Left hindlimb (tissue), 1 donor: Measurements from ENCODE around the gene SORCS3.
A peak's percentile ranks its signal among the peaks of the same experiment; 100 is the strongest.

Source experiments
- DNase-seq: peaks from one replicate; pipeline ENCODE4 v3.0.0-alpha.2; 2018

The SORCS3 gene

GRCh38 chr10:105026566-105026965 is 385.5 kb downstream of the SORCS3 start:
- DNase-seq, result no peak

DNA sequence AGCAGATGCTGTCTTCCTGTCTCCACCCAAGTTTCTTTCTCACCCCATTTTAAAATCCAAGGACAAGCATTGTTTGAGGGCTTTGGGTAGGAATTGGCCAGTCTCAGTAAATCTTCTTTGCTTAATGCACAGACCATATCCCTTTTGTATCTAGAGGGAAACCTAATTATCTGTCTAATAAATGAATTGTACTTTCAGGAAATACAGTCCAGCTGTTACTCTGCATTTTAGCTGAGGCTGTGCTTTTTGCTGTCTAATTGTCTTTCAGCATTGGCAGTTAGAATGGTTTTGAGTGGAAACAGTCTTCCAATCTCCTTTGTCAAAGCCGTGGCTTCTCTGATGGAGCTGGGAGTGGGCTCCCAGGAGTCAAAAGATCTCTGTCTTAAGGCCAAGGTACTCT is 388.2 kb downstream of the SORCS3 start:
- no peak for DNase-seq

GRCh38 chr10:105037022-105037421 is 395.9 kb downstream of the SORCS3 start:
- no peak for DNase-seq

DNA sequence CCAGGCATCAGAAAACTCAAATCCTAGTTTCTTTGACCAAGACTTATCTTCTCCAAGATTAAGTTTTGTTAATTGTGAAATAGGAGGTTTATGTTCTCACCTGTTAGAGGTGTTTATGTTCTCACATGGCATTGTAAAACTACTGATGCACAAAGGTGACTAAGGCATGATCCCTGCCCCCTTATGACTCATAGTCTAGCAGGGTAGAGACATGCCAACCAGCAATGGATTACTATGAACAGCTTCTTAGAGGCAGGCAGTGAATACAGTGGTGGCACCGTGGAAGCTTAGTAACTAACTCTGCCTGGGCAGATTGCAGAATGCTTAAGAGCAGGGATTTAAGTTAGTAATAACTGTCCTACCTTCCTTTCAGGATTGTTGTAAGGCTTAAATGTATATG is 400.9 kb downstream of the SORCS3 start:
- no peak for DNase-seq

GRCh38 chr10:105042906-105043552 is 401.9 kb downstream of the SORCS3 start:
- DNase-seq, result no peak

GRCh38 chr10:105044902-105045301 is 403.8 kb downstream of the SORCS3 start:
- no peak for DNase-seq

- DNase-seq, result no peak
These were observed 415.3 kb downstream of the SORCS3 start for GRCh38 chr10:105056413-105056812.

- no peak for DNase-seq
These were observed 421.9 kb downstream of the SORCS3 start for GRCh38 chr10:105062951-105063350.

DNA sequence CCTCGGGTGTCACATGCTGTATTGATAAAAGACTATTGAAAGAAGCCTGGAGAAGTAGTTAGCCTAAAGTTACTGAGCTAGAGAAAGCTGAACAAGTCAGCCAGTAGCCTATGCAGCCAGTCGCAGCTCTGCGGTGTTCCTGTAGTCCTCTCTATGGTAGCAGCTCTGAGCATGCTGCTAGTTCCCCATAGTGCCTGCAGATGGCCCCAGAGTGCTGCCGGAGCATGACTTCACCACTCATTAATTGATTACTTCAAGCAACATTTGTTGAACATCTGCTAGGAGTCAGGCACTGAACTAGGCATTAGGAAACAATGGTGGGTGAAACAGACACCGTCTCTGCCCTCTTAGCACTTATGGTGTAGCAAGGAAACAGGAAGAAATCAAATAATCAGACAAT is 422.7 kb downstream of the SORCS3 start:
- DNase-seq, result peak; percentile 42

DNA sequence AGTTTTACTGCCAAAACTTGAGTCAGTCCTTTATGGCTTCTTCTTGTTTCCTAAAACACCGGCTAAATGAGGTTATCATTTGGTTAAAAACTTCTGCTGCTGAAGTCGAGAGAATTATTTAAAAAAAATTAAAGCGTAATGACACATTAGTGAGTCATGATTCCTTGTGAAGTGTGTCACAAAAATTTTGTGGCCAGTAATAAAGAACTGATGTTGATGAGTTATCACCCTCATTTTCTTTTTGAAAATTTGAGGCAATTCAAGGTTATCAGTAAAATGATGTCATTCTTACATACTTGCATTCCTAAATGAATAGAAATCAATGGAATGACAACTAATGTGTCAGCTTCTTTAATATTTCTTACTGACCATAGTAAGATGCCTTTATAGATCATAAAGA is 427.4 kb downstream of the SORCS3 start:
- no peak for DNase-seq

DNA sequence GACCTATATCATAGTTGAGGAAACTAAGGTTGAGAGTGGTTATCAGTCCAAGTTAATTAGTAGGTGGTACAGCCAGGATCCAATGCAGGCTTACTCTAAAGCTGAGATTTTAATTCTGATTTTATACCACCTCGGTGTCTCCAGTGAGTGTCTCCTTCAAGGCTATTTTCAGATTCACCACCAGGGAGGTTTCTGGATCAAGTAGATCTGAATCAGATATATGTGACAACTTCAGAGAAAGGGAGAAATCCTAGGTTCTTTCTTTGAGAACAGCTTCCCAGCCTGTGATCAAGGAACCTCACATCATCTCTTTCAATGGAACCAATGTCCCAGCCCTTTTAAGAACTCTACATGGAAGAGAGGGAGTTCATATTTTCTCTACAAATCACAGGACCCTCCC is 429.2 kb downstream of the SORCS3 start:
- DNase-seq, result no peak

DNA sequence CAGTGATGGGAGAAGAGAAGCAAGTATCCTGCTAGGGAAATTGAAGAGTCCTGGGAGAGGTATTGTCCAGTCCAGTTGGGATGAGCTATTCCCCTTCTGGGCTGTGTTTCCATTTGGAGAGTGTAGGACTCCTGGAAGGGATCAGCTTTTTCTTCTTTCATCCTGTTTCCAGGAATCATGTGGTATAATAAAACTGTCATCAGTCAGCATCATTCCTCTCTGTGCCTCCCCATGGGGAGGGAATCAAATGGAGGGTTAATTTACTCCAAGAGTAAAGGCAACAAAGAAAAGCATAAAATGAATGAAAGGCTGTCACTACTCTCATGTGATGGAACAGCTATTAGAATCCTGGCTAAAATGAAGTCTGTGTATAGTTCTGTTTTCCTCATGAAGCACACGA is 429.9 kb downstream of the SORCS3 start:
- DNase-seq, result no peak

DNA sequence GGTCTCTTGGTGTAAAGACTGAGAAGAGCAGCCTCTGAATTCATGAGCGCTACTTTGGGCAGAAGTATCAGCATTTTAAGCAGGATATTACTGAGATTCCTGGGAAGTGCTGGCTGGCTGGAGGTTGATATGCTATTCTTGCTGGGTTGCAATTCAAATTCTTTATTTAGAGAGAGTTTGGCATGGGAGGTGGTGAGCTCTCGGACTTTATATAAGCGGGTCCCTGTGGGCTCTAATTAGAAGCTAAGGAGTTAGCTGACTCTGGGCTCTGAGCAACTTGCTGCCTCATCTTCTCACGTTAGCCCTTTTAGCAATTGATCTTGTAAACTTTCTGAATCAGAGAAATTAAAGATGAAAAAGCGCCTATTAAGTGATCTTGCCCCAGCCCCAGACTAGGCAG is 430.9 kb downstream of the SORCS3 start:
- no peak for DNase-seq

DNA sequence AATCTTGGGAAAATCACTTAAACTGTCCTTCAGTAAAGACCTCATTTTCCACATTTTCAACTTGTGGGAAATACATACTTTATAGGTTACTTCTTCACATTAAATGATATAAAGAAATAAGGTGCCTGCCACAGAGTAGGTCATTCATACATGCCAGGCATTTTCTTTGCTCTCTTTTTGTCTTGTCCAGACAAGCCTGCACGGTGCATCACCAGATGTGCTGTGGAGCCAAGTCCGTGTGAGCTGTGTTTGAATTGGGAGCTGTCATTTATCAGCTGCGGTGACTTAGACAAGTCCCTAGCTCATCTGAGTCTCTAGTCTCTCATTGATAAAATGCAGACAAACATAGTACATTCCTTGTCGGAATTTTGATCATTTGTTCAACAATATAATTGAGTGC is 432.9 kb downstream of the SORCS3 start:
- DNase-seq, result no peak

DNA sequence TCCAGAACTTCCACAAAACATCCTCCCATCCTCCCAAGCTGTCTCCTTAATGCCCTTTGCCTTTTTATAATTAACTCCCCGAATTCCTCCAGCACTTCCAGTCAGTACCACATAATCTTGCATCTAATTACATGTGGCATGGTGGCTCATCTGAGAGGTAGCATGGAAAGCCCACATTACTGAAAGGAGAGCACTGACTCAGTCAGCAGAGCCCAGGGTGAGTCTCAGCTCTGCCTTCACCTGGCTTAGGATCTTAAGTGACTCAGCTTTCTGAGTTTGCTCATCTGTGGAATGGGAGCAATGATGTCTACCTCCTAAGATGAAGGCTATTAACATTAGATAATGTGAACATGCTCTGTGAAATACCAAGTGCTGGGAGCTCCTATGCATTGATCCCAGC is 433.9 kb downstream of the SORCS3 start:
- no peak for DNase-seq

DNA sequence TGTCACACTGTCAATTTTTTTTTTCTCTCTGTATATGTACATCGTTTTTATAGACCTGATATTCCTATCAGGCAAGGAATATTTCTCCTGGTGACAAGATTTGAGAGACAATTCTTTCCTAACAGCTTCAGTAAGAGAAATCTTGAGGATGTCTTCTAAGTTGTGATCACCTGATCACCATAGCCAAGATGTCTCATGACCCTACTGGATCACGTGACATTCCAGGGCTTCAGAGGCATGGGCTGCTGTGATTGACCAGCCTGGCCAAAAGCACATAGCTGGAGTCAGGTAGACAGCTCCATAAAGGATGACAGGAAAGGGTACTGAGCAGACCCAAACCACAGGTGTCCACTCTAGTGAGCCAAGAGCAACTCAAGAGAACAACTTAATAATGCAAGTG is 444.9 kb downstream of the SORCS3 start:
- DNase-seq, result no peak

GRCh38 chr10:105094048-105094447 is 453.0 kb downstream of the SORCS3 start:
- DNase-seq, result no peak

DNA sequence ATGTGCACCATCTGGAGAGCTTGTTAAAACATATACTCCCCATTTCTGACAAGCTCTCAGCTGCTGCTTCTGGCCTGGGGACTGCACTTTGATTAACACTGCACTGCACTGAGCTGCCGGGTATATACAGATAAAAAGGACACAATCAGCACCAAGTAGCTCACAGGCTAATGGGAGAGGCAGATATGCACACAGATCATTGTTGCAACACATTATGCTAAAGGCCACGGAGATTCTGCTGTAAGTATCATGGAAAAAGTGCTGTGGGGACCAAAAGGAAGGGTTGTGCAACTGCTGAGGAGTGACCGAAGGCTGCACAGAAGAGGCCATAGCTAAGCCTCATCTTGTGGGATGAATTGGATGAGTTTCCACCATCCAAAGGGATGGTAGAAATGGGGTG is 455.2 kb downstream of the SORCS3 start:
- no peak for DNase-seq

DNA sequence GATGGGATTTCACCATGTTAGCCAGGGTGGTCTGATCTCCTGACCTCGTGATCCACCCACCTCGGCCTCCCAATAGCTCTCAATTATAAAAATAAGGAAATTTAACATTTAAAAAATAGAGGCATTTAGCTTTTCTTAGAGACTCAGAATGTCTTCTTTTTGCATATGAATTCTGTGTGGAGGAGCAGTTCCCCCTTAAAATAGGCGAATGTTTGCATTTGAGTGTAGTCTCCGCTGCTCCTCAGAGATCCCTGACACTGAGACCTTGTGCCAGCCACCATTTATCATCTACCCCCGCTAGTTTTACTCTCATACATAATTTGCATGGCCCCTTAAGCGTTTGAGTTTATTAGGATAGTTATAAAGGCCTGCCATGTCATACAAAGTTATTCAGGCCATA is 461.9 kb downstream of the SORCS3 start:
- no peak for DNase-seq

DNA sequence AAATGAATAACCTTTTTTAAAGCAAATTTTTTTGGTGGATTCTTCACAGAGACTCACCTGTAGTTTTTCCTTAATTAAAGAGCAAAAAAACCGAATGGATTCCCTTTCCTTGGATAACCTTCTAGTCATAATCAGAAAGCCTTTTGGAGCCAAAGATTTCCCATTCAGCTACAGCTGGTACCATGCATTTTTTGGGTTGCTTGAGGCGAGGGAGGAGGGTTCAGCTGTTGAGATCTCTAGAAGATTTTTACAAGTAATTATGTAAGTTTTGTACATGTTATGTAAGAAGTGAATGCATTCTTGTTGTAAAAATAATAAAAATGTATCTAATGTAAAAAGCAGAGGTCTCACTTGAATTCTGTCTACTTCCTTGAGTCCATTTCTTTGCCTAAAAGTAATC is 463.2 kb downstream of the SORCS3 start:
- no peak for DNase-seq

- DNase-seq, result no peak
These were observed 468.1 kb downstream of the SORCS3 start for GRCh38 chr10:105109164-105109563.

- no peak for DNase-seq
These were observed 471.8 kb downstream of the SORCS3 start for GRCh38 chr10:105112862-105113261.

DNA sequence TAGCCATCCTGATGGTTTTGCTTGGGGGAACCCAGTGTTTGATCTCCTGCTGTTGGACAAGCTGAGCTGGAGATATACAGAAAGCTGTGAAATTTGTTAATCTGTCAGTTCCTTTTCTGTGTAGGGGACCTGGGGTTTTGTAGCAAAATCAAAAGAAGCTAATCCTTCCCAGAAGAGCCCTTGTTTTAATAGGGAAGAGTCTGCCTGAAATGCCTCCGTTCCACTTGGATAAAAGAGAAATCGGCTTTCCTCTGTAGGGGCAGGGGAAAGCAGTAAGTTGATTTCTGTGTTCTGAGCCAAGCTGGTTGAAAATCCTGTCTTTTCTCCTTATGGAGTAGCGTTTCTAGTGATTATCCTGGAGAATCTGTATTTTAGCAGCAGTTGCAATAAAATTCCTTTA is 472.6 kb downstream of the SORCS3 start:
- no peak for DNase-seq

DNA sequence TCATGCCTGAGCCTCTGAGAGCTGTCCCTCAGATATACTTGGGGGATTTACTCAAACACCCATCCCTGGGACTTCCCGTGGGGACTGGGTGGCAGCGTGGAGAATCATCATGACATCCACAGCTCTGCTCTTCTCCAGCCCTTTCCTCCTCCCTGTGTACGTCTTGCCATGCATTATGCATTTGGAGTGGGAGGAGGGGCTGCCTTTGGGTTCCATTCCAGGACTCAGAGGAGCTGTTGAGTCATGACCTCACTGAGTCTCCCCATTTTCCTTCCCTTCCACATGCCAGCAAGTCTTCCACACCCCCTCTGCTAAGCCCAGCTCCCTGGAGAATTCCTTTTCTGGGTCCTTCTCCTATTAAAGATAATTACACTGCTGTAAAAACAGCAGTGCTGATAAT is 480.7 kb downstream of the SORCS3 start:
- DNase-seq, result no peak

GRCh38 chr10:105128111-105128510 is 487.0 kb downstream of the SORCS3 start:
- DNase-seq, result no peak

DNA sequence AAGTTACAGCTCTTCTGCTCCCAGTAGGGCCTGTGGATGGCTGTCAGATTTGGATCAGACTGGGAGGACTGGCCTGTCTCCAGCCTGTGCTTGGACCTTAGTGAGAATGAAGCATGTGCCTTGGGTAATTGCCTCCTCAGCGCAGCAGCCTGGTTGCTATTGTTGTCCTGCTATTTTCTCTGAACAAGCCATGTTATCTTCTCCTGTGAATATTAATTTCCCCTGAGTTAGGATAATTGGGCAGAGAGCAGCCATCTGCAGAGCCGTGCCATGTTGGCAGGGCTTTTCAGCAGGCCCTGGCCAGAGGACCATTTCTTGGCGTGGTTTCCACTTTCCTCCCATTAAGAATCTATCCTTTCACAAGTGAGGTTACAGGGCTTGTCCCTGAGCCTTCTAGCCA is 497.3 kb downstream of the SORCS3 start:
- DNase-seq, result no peak
